IPS-18a (cell line): ENCODE results near the gene SLC35A4.
"Not testable (repeated sequence)": the region's sequence is repeated elsewhere in the genome, so short reads cannot be mapped to it uniquely, and the experiment has no call there.

ENCODE experiments used
- H3K27ac ChIP-seq: one replicate; pipeline ENCODE4 v1.5.1; 2013; ENCODE audit warnings: low read length
- H3K27me3 ChIP-seq: one replicate; pipeline ENCODE4 v1.6.1; 2013; ENCODE audit warnings: mild to moderate bottlenecking, low read length; ENCODE audit not compliant: control insufficient read depth, insufficient read depth
- H3K36me3 ChIP-seq: one replicate; pipeline ENCODE4 v1.6.1; 2013; ENCODE audit warnings: low read depth, low read length; ENCODE audit not compliant: control insufficient read depth
- H3K4me1 ChIP-seq: one replicate; pipeline ENCODE4 v1.6.1; 2013; ENCODE audit warnings: low read depth, low read length; ENCODE audit not compliant: control insufficient read depth
- H3K4me3 ChIP-seq: one replicate; pipeline ENCODE4 v1.5.1; 2013; ENCODE audit warnings: low read length
- H3K9ac ChIP-seq: one replicate; pipeline ENCODE4 v1.6.1; 2013; ENCODE audit warnings: mild to moderate bottlenecking, low read length, moderate library complexity
- H3K9me3 ChIP-seq: one replicate; pipeline ENCODE4 v1.6.1; 2013; ENCODE audit warnings: low read depth, low read length; ENCODE audit not compliant: control insufficient read depth

SLC35A4 gene

GRCh38 chr5:140595538-140596300, 31.1 kb downstream of the SLC35A4 start:
- Histone ChIP-seq H3K36me3 (no peaks in the 10 kb centered on the region), H3K9ac (no peak overlapping the region), H3K4me1 (no peaks in the 10 kb centered on the region), H3K27me3 (no peaks in the 10 kb centered on the region), H3K9me3 (no peaks in the 10 kb centered on the region), H3K4me3 (no peak overlapping the region), H3K27ac (no peak overlapping the region)

GRCh38 chr5:140596321-140596741, 31.7 kb downstream of the SLC35A4 start:
- no peaks in the 10 kb centered on the region for H3K27me3 ChIP-seq
- no peak overlapping the region for H3K4me3 ChIP-seq
- H3K4me1 ChIP-seq: no peaks in the 10 kb centered on the region
- H3K36me3 ChIP-seq: no peaks in the 10 kb centered on the region
- no peak overlapping the region for H3K27ac ChIP-seq
- no peaks in the 10 kb centered on the region for H3K9me3 ChIP-seq
- H3K9ac ChIP-seq: no peak overlapping the region

- H3K9me3 ChIP-seq: no peaks in the 10 kb centered on the region
- no peaks in the 10 kb centered on the region for H3K27me3 ChIP-seq
- no peak overlapping the region for H3K27ac ChIP-seq
- no peaks in the 10 kb centered on the region for H3K4me1 ChIP-seq
- no peaks in the 10 kb centered on the region for H3K36me3 ChIP-seq
- no peak overlapping the region for H3K4me3 ChIP-seq
- no peak overlapping the region for H3K9ac ChIP-seq
Measured at GRCh38 chr5:140598836-140599235, 34.2 kb downstream of the SLC35A4 start.

- no peak overlapping the region for H3K9ac ChIP-seq
- H3K4me3 ChIP-seq: no peak overlapping the region
- no peaks in the 10 kb centered on the region for H3K27me3 ChIP-seq
- H3K27ac ChIP-seq: no peak overlapping the region
- H3K36me3 ChIP-seq: no peaks in the 10 kb centered on the region
- no peaks in the 10 kb centered on the region for H3K9me3 ChIP-seq
- H3K4me1 ChIP-seq: no peaks in the 10 kb centered on the region
Measured at GRCh38 chr5:140600096-140600495, 35.5 kb downstream of the SLC35A4 start.

- no peak overlapping the region for H3K4me3 ChIP-seq
- H3K27ac ChIP-seq: no peak overlapping the region
- H3K36me3 ChIP-seq: no peaks in the 10 kb centered on the region
- H3K9me3 ChIP-seq: no peaks in the 10 kb centered on the region
- H3K27me3 ChIP-seq: no peaks in the 10 kb centered on the region
- no peaks in the 10 kb centered on the region for H3K4me1 ChIP-seq
- no peak overlapping the region for H3K9ac ChIP-seq
Measured at GRCh38 chr5:140602147-140602546, 37.5 kb downstream of the SLC35A4 start.

- not testable (repeated sequence) for H3K36me3 ChIP-seq, H3K27ac ChIP-seq, H3K9ac ChIP-seq, H3K27me3 ChIP-seq, H3K4me1 ChIP-seq, H3K9me3 ChIP-seq, H3K4me3 ChIP-seq
Measured at GRCh38 chr5:140603446-140603698, 38.7 kb downstream of the SLC35A4 start.

- Histone ChIP-seq H3K4me1 (no peaks in the 10 kb centered on the region), H3K27me3 (no peaks in the 10 kb centered on the region), H3K9ac (no peak overlapping the region)
Measured at GRCh38 chr5:140603734-140604133, 39.1 kb downstream of the SLC35A4 start.

GRCh38 chr5:140605879-140606278, 41.3 kb downstream of the SLC35A4 start:
- Histone ChIP-seq H3K9ac (no peak overlapping the region), H3K36me3 (no peaks in the 10 kb centered on the region), H3K4me1 (no peaks in the 10 kb centered on the region), H3K9me3 (peaks cover 3% of the 10 kb centered on the region), H3K27ac (no peak overlapping the region), H3K27me3 (no peaks in the 10 kb centered on the region), H3K4me3 (no peak overlapping the region)

More at GRCh38 chr5:140603734-140604133, 39.1 kb downstream of the SLC35A4 start:
- Histone ChIP-seq H3K4me3 (no peak overlapping the region), H3K27ac (no peak overlapping the region), H3K36me3 (no peaks in the 10 kb centered on the region), H3K9me3 (no peaks in the 10 kb centered on the region)

- H3K4me3 ChIP-seq: no peak overlapping the region
Measured at GRCh38 chr5:140607031-140607430, 42.4 kb downstream of the SLC35A4 start.

GRCh38 chr5:140608722-140609121, 44.1 kb downstream of the SLC35A4 start:
- Histone ChIP-seq H3K9me3 (peaks cover 3% of the 10 kb centered on the region), H3K27me3 (no peaks in the 10 kb centered on the region), H3K4me1 (no peaks in the 10 kb centered on the region), H3K4me3 (no peak overlapping the region), H3K36me3 (no peaks in the 10 kb centered on the region), H3K9ac (no peak overlapping the region), H3K27ac (no peak overlapping the region)

More at GRCh38 chr5:140607031-140607430, 42.4 kb downstream of the SLC35A4 start:
- no peaks in the 10 kb centered on the region for H3K4me1 ChIP-seq
- H3K27ac ChIP-seq: no peak overlapping the region
- H3K36me3 ChIP-seq: no peaks in the 10 kb centered on the region
- H3K9me3 ChIP-seq: peaks cover 3% of the 10 kb centered on the region
- no peak overlapping the region for H3K9ac ChIP-seq
- no peaks in the 10 kb centered on the region for H3K27me3 ChIP-seq

GRCh38 chr5:140609126-140609525, 44.5 kb downstream of the SLC35A4 start:
- Histone ChIP-seq H3K27ac (no peak overlapping the region), H3K4me3 (no peak overlapping the region), H3K36me3 (no peaks in the 10 kb centered on the region), H3K27me3 (no peaks in the 10 kb centered on the region), H3K9ac (no peak overlapping the region), H3K4me1 (no peaks in the 10 kb centered on the region), H3K9me3 (peaks cover 3% of the 10 kb centered on the region)

- Histone ChIP-seq H3K4me3 (no peak overlapping the region), H3K4me1 (no peaks in the 10 kb centered on the region), H3K9ac (no peak overlapping the region), H3K9me3 (peaks cover 3% of the 10 kb centered on the region), H3K27ac (no peak overlapping the region), H3K27me3 (no peaks in the 10 kb centered on the region), H3K36me3 (no peaks in the 10 kb centered on the region)
Measured at GRCh38 chr5:140611020-140611521, 46.4 kb downstream of the SLC35A4 start.
